Breast epithelium (tissue), 3 donors: Measurements from ENCODE around the gene KIAA0753.

Experiments
- POLR2A ChIP-seq: fragments of 450-650 bp; IDR thresholded peaks from one replicate; pipeline ENCODE4 v1.6.1; 2016; ENCODE audit warnings: antibody characterized with exemption, mild to moderate bottlenecking, moderate library complexity
- POLR2AphosphoS5 ChIP-seq, 3 donors: sonication (generic); formaldehyde crosslinking; IDR thresholded peaks; one replicate each; pipeline ENCODE4 v1.6.1; 2017; ENCODE audit warnings: antibody characterized with exemption in 3 of 3
- TF ChIP-seq, protein P1 (sequence below), 3 donors: fragments of 450-650 bp; IDR thresholded peaks; one replicate each; pipeline ENCODE4 v1.5.1; 2016 to 2017; ENCODE audit warnings: antibody characterized with exemption in 3 of 3, mild to moderate bottlenecking in 3 of 3, moderate library complexity in 3 of 3

DNA sequence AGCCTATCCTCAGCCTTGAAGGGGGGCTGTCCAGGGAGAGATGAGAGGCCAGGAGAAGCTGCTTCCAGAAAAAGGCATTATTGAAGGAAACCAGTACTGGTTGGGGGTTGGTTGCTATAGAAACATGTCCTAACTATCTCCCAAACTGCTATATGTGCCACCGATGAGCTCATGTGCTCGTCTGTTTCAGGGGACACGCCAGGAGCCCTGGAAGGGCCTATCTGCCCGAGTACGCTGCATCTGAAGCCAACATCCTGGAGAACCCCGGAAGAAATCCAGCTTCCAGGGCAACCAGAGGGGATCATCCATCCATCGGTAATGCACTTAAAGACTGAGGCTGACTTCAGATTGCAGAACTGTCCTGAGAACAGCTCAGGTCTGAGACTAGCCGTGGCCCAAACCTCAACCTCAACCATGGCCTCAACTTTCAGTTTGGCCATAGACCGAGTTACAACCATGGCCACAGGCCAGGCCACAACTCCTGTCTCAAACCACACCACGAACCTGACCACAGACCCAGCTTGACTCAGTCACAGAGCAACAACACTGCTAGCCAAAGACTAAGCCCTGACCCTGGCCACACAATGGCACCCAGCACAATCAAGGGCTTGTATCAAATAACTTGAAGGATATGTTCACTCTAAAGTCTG, 94.3 kb downstream of the KIAA0753 start:
- no peak for TF ChIP-seq POLR2A
- TF ChIP-seq, protein P1, sequence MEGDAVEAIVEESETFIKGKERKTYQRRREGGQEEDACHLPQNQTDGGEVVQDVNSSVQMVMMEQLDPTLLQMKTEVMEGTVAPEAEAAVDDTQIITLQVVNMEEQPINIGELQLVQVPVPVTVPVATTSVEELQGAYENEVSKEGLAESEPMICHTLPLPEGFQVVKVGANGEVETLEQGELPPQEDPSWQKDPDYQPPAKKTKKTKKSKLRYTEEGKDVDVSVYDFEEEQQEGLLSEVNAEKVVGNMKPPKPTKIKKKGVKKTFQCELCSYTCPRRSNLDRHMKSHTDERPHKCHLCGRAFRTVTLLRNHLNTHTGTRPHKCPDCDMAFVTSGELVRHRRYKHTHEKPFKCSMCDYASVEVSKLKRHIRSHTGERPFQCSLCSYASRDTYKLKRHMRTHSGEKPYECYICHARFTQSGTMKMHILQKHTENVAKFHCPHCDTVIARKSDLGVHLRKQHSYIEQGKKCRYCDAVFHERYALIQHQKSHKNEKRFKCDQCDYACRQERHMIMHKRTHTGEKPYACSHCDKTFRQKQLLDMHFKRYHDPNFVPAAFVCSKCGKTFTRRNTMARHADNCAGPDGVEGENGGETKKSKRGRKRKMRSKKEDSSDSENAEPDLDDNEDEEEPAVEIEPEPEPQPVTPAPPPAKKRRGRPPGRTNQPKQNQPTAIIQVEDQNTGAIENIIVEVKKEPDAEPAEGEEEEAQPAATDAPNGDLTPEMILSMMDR (IDR thresholded peaks at IDR 0.05) = no peak
- no peak for TF ChIP-seq POLR2AphosphoS5 (IDR thresholded peaks at IDR 0.05)
